Natural killer cell (primary cell): ENCODE data around the gene PLCB1. TPM values are rescaled to one million over a fixed set of nuclear protein-coding genes. Genes with fewer than 3 reads are reported as not detected.

Experiments
- ATAC-seq, 3 donors: fragments of 150-1000 bp in 2 of 3; fragments of 200-7000 bp in 1 of 3; cut with Tn5 transposase; 1 replicate in 1 of 3; 2 replicates in 2 of 3; pipeline ENCODE4 v1.10.0; 2021; ENCODE audit warnings: mild to moderate bottlenecking in 2 of 3, moderate library complexity in 2 of 3
- DNase-seq, 2 donors: peaks; one replicate each; pipeline versions ENCODE4 v3.0.0 to v3.0.0-alpha.2; 2013 to 2021; ENCODE audit warnings: mixed read lengths in 1 of 2
- H3K27ac ChIP-seq: one replicate; pipeline ENCODE4 v1.5.1; 2013; ENCODE audit warnings: mild to moderate bottlenecking, low read length
- H3K27me3 ChIP-seq: one replicate; pipeline ENCODE4 v1.6.1; 2013; ENCODE audit warnings: low read length; ENCODE audit not compliant: control insufficient read depth, insufficient read depth
- H3K36me3 ChIP-seq: one replicate; pipeline ENCODE4 v1.6.1; 2013; ENCODE audit warnings: low read length; ENCODE audit not compliant: control insufficient read depth, insufficient read depth
- H3K4me1 ChIP-seq: one replicate; pipeline ENCODE4 v1.6.1; 2013; ENCODE audit warnings: low read length; ENCODE audit not compliant: control insufficient read depth, insufficient read depth
- H3K4me3 ChIP-seq: one replicate; pipeline ENCODE4 v1.5.1; 2013; ENCODE audit warnings: low read length
- H3K9me3 ChIP-seq: one replicate; pipeline ENCODE4 v1.6.1; 2013; ENCODE audit warnings: low read length; ENCODE audit not compliant: control insufficient read depth, insufficient read depth
- H3K27ac Mint-ChIP-seq, 2 donors: one replicate each; pipeline ENCODE4 v1.8.0; 2022; ENCODE audit warnings: mild to moderate bottlenecking in 2 of 2, mixed read lengths in 2 of 2, moderate library complexity in 1 of 2
- H3K27me3 Mint-ChIP-seq, 2 donors: one replicate each; pipeline ENCODE4 v1.8.0; 2022; ENCODE audit warnings: low read depth in 2 of 2, mixed read lengths in 2 of 2
- H3K36me3 Mint-ChIP-seq: one replicate; pipeline ENCODE4 v1.8.0; 2022; ENCODE audit warnings: mixed read lengths
- H3K4me1 Mint-ChIP-seq, 2 donors: one replicate each; pipeline ENCODE4 v1.8.0; 2022; ENCODE audit warnings: mixed read lengths in 2 of 2
- H3K4me3 Mint-ChIP-seq: one replicate; pipeline ENCODE4 v1.8.0; 2022; ENCODE audit warnings: mild to moderate bottlenecking, moderate library complexity, mixed read lengths
- H3K9me3 Mint-ChIP-seq, 2 donors: one replicate each; pipeline ENCODE4 v1.8.0; 2022; ENCODE audit warnings: mixed read lengths in 2 of 2
- WGBS: methylation state at CpG from one replicate; pipeline ENCODE4 v1.1.7; 2013; ENCODE audit warnings: missing lambda C conversion rate; ENCODE audit not compliant: insufficient coverage; 5-methylcytosine and 5-hydroxymethylcytosine counted together
- intact Hi-C: fragments of 100-400 bp; cut with micrococcal nuclease; formaldehyde crosslinking; loops from one replicate; pipeline ENCODE4 v1.14.2; 2022
- total RNA-seq, 4 donors: library from RNA; stranded (reverse); fragments of 120-200 nt in 1 of 4; gene quantifications; one replicate each; pipeline versions ENCODE4 v1.2.3 to v1.2.4, GENCODE V29; 2013 to 2022
- TF ChIP-seq, protein P1 (sequence below): fragments of 200-600 bp; IDR thresholded peaks from one replicate; pipeline ENCODE4 v1.8.0; 2022; ENCODE audit warnings: antibody characterized with exemption

PLCB1 gene
- total RNA-seq, 3 donors from 2014 or later (not counting 1 experiment from before 2014, with no cell fraction given) = 48.7 to 66.2 (median 57.7) TPM

DNA sequence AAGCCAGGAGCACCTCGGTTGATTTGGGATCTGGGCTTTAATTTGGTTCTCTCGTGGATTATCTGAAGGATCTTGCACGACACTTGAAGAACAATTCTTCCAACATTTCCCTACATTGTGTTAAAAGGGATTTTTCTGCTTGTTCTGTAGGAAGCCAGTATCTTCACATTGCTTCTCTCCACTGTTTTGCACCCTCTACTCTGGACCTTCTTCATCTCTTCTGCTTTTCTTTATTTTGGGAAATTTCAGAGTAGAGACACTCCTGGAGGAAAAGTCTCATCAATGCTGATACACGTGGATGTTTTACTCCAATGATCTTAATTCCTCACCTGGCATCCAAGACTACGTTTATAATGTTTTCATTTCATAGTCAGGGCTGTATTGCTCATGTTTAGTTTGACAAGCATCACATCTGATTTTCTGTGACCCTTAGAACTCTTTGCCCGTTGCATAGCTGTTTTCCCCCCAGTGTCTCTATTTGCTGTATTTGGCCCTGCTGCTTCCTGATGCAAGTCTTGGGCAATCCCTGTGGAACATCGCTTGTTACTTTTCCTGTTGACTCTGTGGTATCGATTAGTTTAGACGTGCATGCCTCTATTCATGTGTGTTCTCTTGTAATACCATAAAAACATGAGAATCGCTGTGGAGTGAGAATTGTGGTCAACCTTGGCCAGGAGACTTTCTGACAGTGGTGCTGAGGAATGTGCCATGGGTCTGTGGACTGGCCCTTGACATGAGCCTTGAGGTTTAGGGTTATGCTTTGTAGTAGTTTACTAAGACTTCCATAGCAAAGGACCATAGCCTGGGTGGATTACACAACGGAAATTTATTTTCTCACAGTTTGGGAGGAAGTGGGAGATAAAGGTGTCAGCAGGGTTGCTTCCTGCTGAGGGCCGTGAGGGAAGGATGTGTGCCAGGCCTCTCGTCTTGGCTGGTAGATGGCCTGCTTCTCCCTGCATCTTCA, 12.5 kb downstream of the PLCB1 start:
- peaks cover 68 to 72% of the 10 kb centered on the region in 2 donors for H3K4me1 Mint-ChIP-seq
- no peaks in the 10 kb centered on the region for H3K9me3 Mint-ChIP-seq
- ATAC-seq = peak; percentile 62 to 72 (median 66)
- DNase-seq = peak in 1 of 2 donors; percentile 53
- H3K27me3 Mint-ChIP-seq = no peaks in the 10 kb centered on the region
- H3K27ac Mint-ChIP-seq = peak overlapping the region; percentile 76 to 83
- H3K9me3 ChIP-seq = no peaks in the 10 kb centered on the region
- no peaks in the 10 kb centered on the region for H3K36me3 Mint-ChIP-seq
- peak overlapping the region; percentile 77 for H3K4me3 Mint-ChIP-seq
- no peaks in the 10 kb centered on the region for H3K36me3 ChIP-seq
- WGBS = 32% methylated on average over 11 of the region's 13 CpGs
- intact Hi-C loops = no loop called here
- H3K4me3 ChIP-seq = no peak overlapping the region
- no peaks in the 10 kb centered on the region for H3K27me3 ChIP-seq
- H3K4me1 ChIP-seq = peaks cover 32% of the 10 kb centered on the region
- peak overlapping the region; percentile 50 for H3K27ac ChIP-seq
- TF ChIP-seq, protein P1, sequence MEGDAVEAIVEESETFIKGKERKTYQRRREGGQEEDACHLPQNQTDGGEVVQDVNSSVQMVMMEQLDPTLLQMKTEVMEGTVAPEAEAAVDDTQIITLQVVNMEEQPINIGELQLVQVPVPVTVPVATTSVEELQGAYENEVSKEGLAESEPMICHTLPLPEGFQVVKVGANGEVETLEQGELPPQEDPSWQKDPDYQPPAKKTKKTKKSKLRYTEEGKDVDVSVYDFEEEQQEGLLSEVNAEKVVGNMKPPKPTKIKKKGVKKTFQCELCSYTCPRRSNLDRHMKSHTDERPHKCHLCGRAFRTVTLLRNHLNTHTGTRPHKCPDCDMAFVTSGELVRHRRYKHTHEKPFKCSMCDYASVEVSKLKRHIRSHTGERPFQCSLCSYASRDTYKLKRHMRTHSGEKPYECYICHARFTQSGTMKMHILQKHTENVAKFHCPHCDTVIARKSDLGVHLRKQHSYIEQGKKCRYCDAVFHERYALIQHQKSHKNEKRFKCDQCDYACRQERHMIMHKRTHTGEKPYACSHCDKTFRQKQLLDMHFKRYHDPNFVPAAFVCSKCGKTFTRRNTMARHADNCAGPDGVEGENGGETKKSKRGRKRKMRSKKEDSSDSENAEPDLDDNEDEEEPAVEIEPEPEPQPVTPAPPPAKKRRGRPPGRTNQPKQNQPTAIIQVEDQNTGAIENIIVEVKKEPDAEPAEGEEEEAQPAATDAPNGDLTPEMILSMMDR = no peak

DNA sequence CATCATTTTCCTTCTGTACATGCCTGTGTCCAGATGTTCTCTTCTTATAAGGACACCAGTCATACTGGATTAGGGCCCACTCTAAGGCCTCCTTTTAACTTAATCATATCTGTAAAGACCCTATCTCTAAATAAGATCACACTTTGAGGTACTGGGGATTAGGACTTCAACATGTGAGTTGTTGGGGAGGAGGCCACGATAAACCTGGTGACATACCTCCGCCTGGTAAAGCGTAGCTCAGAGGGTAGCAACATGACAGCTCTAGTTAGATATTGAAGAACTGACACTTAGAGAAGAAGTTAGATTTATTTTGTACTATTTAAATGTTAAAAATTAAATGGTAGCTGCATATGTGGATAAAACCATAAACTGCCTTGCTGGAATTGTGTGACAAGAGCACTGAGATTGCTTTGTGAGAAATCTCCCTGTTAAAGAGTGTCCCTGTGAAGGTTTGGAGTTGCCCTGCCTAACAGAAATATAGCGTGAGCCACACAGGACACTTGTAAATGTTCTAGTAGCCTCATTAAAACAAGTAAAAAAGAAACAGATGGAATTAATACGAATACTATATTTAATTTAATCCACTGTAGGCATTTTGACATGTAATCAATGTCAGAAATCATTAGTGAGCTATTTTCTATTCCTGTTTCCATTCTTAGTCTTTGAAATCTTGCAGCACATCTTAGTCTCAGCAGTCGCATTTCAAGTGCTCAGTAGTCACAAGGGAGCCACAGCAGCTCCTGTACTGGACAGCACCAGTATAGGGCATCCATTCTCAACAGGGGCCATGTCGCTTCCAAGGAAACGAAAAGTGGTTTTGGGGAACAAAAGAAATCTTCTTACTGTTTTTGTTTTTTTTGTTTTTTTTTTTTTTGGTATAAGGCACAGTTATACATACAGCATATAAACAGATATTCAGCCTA, 13.4 kb downstream of the PLCB1 start:
- no peak for DNase-seq
- Mint-ChIP-seq H3K9me3 (no peaks in the 10 kb centered on the region), H3K4me3 (peak overlapping the region; percentile 77), H3K27ac (peak overlapping the region; percentile 76 to 83), H3K27me3 (no peaks in the 10 kb centered on the region), H3K36me3 (no peaks in the 10 kb centered on the region), H3K4me1 (peaks cover 63 to 68% of the 10 kb centered on the region in 2 donors)
- no peaks in the 10 kb centered on the region for H3K9me3 ChIP-seq
- H3K4me1 ChIP-seq = peaks cover 28% of the 10 kb centered on the region
- ATAC-seq = peak; percentile 10 to 36 (median 36)
- H3K27ac ChIP-seq = peak overlapping the region; percentile 50
- no peaks in the 10 kb centered on the region for H3K36me3 ChIP-seq
- TF ChIP-seq, protein P1 = no peak
- no peaks in the 10 kb centered on the region for H3K27me3 ChIP-seq
- no peak overlapping the region for H3K4me3 ChIP-seq
- WGBS = 69% methylated on average over 8 of the region's 8 CpGs
- intact Hi-C loops = no loop called here

DNA sequence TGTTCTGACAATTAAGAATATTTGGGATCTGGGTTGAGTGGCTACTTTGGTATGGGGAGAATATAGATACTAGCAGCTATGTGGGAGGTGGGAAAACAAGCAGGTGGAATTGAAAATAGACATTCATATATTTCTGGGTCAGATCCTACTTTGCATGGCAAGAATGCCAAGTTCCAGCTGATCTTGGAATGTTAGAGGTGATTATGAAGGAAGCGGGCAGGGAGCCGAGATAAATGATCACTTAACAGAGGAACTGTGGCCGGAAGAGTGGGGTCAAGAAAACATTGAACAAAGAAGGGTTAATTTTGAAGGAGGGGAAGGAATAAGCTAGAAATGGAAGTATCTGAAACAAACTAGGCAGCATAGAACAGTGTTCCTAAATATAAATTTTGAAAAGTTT, 15.4 kb downstream of the PLCB1 start:
- Mint-ChIP-seq H3K27ac (peak overlapping the region; percentile 18 to 47), H3K4me3 (peak overlapping the region; percentile 10)
- no peak for DNase-seq

More for the DNA sequence above, 15.4 kb downstream of the PLCB1 start:
- no peak overlapping the region for H3K27ac ChIP-seq
- TF ChIP-seq, protein P1 = no peak
- no peaks in the 10 kb centered on the region for H3K9me3 ChIP-seq
- ATAC-seq = no peak
- H3K4me1 ChIP-seq = peaks cover 35% of the 10 kb centered on the region
- Mint-ChIP-seq H3K4me1 (peaks cover 76 to 80% of the 10 kb centered on the region in 2 donors), H3K36me3 (no peaks in the 10 kb centered on the region), H3K27me3 (no peaks in the 10 kb centered on the region), H3K9me3 (no peaks in the 10 kb centered on the region)
- intact Hi-C loops = no loop called here
- WGBS = 94% methylated on average over 3 of the region's 3 CpGs
- H3K27me3 ChIP-seq = no peaks in the 10 kb centered on the region
- no peaks in the 10 kb centered on the region for H3K36me3 ChIP-seq
- no peak overlapping the region for H3K4me3 ChIP-seq
